ENCODE data around the gene GRIA4.

Gene GRIA4

DNA sequence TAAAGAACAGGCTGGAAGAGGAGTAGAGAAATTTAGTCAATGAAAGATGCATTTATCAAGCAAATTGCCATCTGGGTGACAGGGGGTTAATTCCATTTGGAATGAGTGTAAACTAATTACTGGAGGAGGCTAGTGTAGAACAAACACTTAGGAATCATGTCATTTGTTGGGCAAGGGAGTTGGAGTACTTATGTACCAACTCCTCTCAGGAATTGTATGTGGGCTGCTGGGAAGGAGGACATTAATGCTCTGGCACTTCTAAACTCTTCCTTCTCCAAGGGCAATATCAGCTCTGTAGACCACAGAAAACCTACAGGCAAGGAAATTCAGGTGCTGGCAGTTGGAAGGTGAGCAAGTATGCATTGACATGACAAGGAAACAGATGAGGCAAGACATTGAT lies 271.2 kb downstream of the GRIA4 start:
- H3F3A ChIP-seq (ENCODE audit: low read depth) = no peaks in the 10 kb centered on the region
- no peak overlapping the region for H3K9ac ChIP-seq (ENCODE audit: low read depth, low read length, poor library complexity, severe bottlenecking)
- peaks cover 12% of the 10 kb centered on the region for H3K4me1 ChIP-seq (ENCODE audit: insufficient read depth, low read length, poor library complexity, severe bottlenecking)
- H3K9me3 ChIP-seq (ENCODE audit: insufficient read depth, low read depth, low read length) = no peaks in the 10 kb centered on the region
- no peaks in the 10 kb centered on the region for H3K79me2 ChIP-seq (ENCODE audit: insufficient read depth, low read length)
- H3K4me3 ChIP-seq (ENCODE audit: low read length, poor library complexity, severe bottlenecking) = no peak overlapping the region
- no peak overlapping the region for H2AFZ ChIP-seq (ENCODE audit: low read length)
- H3K36me3 ChIP-seq (ENCODE audit: insufficient read depth, low read length) = no peaks in the 10 kb centered on the region
- no peaks in the 10 kb centered on the region for H3K27me3 ChIP-seq (ENCODE audit: insufficient read depth, low read length, poor library complexity, severe bottlenecking)
- H4K20me1 ChIP-seq (ENCODE audit: insufficient read depth, low read length, poor library complexity, severe bottlenecking) = no peaks in the 10 kb centered on the region
- TF ChIP-seq EZH2phosphoT487 (IDR thresholded peaks at IDR 0.05; ENCODE audit: borderline replicate concordance) = no peak
- no peak for TF ChIP-seq CTCF (conservative IDR thresholded peaks at IDR 0.05; ENCODE audit: low read length)
- no peaks in the 10 kb centered on the region for H3K9me2 ChIP-seq (replicated peaks; ENCODE audit: low read depth, low read length)
- no peak overlapping the region for H3K4me2 ChIP-seq (ENCODE audit: low read depth, low read length, poor library complexity, severe bottlenecking)

- H3K4me3 ChIP-seq (ENCODE audit: low read length, poor library complexity, severe bottlenecking) = no peak overlapping the region
- H3K36me3 ChIP-seq (ENCODE audit: insufficient read depth, low read length) = no peaks in the 10 kb centered on the region
- H3F3A ChIP-seq (ENCODE audit: low read depth) = no peaks in the 10 kb centered on the region
- TF ChIP-seq EZH2phosphoT487 (IDR thresholded peaks at IDR 0.05; ENCODE audit: borderline replicate concordance) (no peak), CTCF (conservative IDR thresholded peaks at IDR 0.05; ENCODE audit: low read length) (no peak)
- no peaks in the 10 kb centered on the region for H3K27me3 ChIP-seq (ENCODE audit: insufficient read depth, low read length, poor library complexity, severe bottlenecking)
- no peaks in the 10 kb centered on the region for H3K9me3 ChIP-seq (ENCODE audit: insufficient read depth, low read depth, low read length)
- H3K9ac ChIP-seq (ENCODE audit: low read depth, low read length, poor library complexity, severe bottlenecking) = no peak overlapping the region
- H3K79me2 ChIP-seq (ENCODE audit: insufficient read depth, low read length) = no peaks in the 10 kb centered on the region
- H3K4me2 ChIP-seq (ENCODE audit: low read depth, low read length, poor library complexity, severe bottlenecking) = peak overlapping the region; percentile 25
- H2AFZ ChIP-seq (ENCODE audit: low read length) = peak overlapping the region; percentile 26; the same call in 1 of the 2 replicates
- H3K4me1 ChIP-seq (ENCODE audit: insufficient read depth, low read length, poor library complexity, severe bottlenecking) = peaks cover 12% of the 10 kb centered on the region
- no peaks in the 10 kb centered on the region for H4K20me1 ChIP-seq (ENCODE audit: insufficient read depth, low read length, poor library complexity, severe bottlenecking)
- no peaks in the 10 kb centered on the region for H3K9me2 ChIP-seq (replicated peaks; ENCODE audit: low read depth, low read length)
These were observed 274.6 kb downstream of the GRIA4 start for GRCh38 chr11:105884436-105884835.

- no peaks in the 10 kb centered on the region for H3K36me3 ChIP-seq (ENCODE audit: insufficient read depth, low read length)
- no peaks in the 10 kb centered on the region for H4K20me1 ChIP-seq (ENCODE audit: insufficient read depth, low read length, poor library complexity, severe bottlenecking)
- H3K4me3 ChIP-seq (ENCODE audit: low read length, poor library complexity, severe bottlenecking) = no peak overlapping the region
- H3K9me3 ChIP-seq (ENCODE audit: insufficient read depth, low read depth, low read length) = no peaks in the 10 kb centered on the region
- no peak overlapping the region for H3K4me2 ChIP-seq (ENCODE audit: low read depth, low read length, poor library complexity, severe bottlenecking)
- H3K9ac ChIP-seq (ENCODE audit: low read depth, low read length, poor library complexity, severe bottlenecking) = no peak overlapping the region
- no peaks in the 10 kb centered on the region for H3K4me1 ChIP-seq (ENCODE audit: insufficient read depth, low read length, poor library complexity, severe bottlenecking)
- no peak overlapping the region for H2AFZ ChIP-seq (ENCODE audit: low read length)
- no peaks in the 10 kb centered on the region for H3K79me2 ChIP-seq (ENCODE audit: insufficient read depth, low read length)
- TF ChIP-seq EZH2phosphoT487 (IDR thresholded peaks at IDR 0.05; ENCODE audit: borderline replicate concordance) (no peak), CTCF (conservative IDR thresholded peaks at IDR 0.05; ENCODE audit: low read length) (no peak)
- no peaks in the 10 kb centered on the region for H3K27me3 ChIP-seq (ENCODE audit: insufficient read depth, low read length, poor library complexity, severe bottlenecking)
- H3F3A ChIP-seq (ENCODE audit: low read depth) = no peaks in the 10 kb centered on the region
- no peaks in the 10 kb centered on the region for H3K9me2 ChIP-seq (replicated peaks; ENCODE audit: low read depth, low read length)
These were observed 281.8 kb downstream of the GRIA4 start for GRCh38 chr11:105891685-105892084.

Data from Loucy (cell line).